ENCODE data around the gene CHPT1.

The CHPT1 gene

GRCh38 chr12:101686176-101686575 is 11.3 kb upstream of the CHPT1 start:
- DNase-seq, result no peak

GRCh38 chr12:101690544-101691098 is 6.8 kb upstream of the CHPT1 start:
- DNase-seq, result no peak

- no peak for DNase-seq
Observed at GRCh38 chr12:101691503-101692096, 5.8 kb upstream of the CHPT1 start.

- DNase-seq, result no peak
Observed at GRCh38 chr12:101694297-101694848, 3.1 kb upstream of the CHPT1 start.

- DNase-seq, result no peak
Observed at GRCh38 chr12:101694986-101695385, 2.5 kb upstream of the CHPT1 start.

- no peak for DNase-seq
Observed at GRCh38 chr12:101695706-101696105, 1.7 kb upstream of the CHPT1 start.

- no peak for DNase-seq
Observed at GRCh38 chr12:101696251-101697196, 916 bp upstream of the CHPT1 start.

- peak; percentile 39 for DNase-seq
Observed at GRCh38 chr12:101697930-101698799, 725 bp downstream of the CHPT1 start.

- DNase-seq, result no peak
Observed at GRCh38 chr12:101698800-101699347, 1.4 kb downstream of the CHPT1 start.

- DNase-seq, result no peak
Observed at GRCh38 chr12:101700299-101700820, 2.9 kb downstream of the CHPT1 start.

- DNase-seq, result no peak
Observed at GRCh38 chr12:101703487-101703886, 6.0 kb downstream of the CHPT1 start.

- no peak for DNase-seq
Observed at GRCh38 chr12:101706403-101706802, 9.0 kb downstream of the CHPT1 start.

- no peak for DNase-seq
Observed at GRCh38 chr12:101707131-101707782, 9.8 kb downstream of the CHPT1 start.

- DNase-seq, result no peak
Observed at GRCh38 chr12:101710288-101710687, 12.8 kb downstream of the CHPT1 start.

- DNase-seq, result no peak
Observed at GRCh38 chr12:101713059-101713682, 15.7 kb downstream of the CHPT1 start.

- DNase-seq, result no peak
Observed at GRCh38 chr12:101713930-101714329, 16.5 kb downstream of the CHPT1 start.

GRCh38 chr12:101714877-101715444 is 17.5 kb downstream of the CHPT1 start:
- no peak for DNase-seq

GRCh38 chr12:101719566-101719965 is 22.1 kb downstream of the CHPT1 start:
- DNase-seq, result no peak

GRCh38 chr12:101720118-101720517 is 22.7 kb downstream of the CHPT1 start:
- no peak for DNase-seq

- DNase-seq, result no peak
Observed at GRCh38 chr12:101722392-101722791, 25.0 kb downstream of the CHPT1 start.

GRCh38 chr12:101727098-101727497 is 29.7 kb downstream of the CHPT1 start:
- no peak for DNase-seq
